GM21381 (cell line): Measurements from ENCODE around the gene NAT9.

ENCODE experiments used
- ATAC-seq: cut with Tn5 transposase; IDR thresholded peaks from one replicate; pipeline ENCODE4 v1.9.1; 2021; ENCODE audit warnings: mild to moderate bottlenecking, moderate library complexity; ENCODE audit not compliant: unreplicated experiment

The NAT9 gene

DNA sequence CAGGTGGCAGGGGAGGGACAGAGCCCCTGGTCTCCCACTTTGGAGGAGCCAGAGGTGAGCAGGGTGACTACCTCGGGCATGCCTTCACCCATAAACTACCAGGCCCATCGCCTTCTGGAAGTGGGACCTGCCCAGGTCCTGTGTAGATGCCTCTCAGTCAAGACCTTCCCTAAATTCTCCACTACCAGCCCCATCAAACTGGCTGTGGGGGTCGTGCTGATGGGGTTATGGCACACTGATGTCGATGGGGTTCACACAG is 44.9 kb downstream of the NAT9 start:
- no peak for ATAC-seq

DNA sequence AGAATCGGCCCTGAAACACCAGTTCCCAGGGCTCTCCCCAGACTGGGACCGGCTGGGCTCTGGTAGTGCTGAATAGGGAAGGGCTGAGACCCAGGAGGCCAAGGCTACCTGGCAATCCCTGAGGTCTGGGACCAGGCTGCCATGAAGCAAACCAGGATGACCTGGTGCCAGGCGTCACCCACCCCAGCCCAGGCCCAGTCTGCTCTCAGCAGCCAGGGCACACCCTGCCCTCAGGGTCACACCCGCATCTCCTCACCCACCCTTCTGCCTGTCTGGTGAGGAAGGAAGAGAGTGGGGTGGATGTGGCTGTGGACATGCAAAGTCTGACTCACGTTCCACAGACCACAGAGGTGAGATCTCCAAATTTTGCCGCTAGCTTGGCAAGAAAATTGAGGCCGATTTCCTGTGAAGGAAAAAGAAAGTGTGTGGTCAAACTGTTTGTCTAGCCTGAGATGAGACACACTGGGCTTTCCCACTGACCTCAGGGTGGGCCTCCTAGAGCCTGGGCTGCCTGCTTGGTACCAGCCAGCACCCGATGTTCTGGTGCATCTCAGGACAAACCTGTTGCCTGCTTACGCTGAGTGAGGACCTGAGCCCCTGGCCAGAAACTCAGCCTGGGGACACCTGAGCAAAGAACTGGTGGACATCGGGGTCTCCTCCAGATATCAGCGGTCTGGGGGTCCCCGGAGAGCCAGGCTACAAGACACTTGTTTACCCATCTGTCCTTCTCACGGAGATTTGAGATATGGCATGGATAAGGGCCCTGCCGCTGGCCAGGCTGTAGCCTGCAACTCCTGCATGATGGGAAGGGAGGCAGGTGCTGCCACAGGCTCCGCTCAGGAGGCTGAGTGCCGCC is 45.4 kb downstream of the NAT9 start:
- no peak for ATAC-seq

DNA sequence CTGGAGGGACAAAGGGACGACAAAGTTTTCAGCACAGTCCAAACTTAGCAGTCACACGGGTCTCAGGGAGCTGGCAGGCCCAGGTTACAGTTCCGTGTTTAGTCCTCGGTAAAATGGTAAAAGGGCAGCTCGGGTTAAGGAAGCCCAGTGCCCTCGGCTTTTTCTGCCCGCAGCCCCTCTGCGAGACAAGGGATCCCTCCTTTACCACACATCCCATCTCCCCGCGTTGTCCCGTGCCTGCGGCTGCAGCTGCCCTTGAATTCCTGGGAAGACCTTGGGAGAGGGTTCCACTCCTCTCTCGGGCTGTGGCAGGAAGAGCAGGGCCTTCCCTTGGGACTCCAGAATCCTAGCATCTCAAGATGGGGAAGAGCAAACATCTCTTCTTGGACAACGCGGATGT is 46.3 kb downstream of the NAT9 start:
- no peak for ATAC-seq

DNA sequence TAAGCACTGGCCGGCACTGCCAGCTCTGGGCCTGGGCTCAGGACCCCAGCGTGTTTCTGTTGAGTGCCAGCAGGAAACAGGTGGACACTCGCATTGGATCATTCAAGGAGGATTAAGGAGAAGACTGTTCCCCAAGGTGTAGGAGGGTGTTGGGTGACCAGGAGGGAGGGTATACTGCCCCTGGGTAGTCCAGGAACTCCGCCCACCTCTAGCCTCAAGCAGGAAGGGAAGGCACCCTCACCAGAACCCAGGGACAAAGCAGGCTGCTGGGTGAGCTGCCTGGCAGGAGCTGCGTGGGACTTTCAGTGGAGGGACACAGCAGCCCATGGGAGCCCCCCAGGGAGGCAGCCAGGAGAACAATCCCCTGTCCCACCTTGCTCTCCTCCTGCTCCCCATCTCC is 46.8 kb downstream of the NAT9 start:
- ATAC-seq: no peak

DNA sequence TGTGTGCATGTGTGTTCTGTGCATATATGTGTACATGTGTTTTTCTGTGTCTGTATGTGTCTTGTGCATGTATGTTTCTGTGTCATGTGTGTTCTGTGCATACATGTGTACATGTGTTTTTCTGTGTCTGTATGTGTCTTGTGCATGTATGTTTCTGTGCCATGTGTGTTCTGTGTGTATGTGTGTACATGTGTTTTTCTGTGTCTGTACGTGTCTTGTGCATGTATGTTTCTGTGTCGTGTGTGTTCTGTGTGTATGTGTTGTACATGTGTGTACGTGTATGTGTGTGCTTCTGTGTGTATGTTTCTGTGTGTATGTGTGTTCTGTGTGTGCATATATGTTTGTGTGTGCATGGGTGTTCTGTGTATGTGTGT is 47.5 kb downstream of the NAT9 start:
- no peak for ATAC-seq

DNA sequence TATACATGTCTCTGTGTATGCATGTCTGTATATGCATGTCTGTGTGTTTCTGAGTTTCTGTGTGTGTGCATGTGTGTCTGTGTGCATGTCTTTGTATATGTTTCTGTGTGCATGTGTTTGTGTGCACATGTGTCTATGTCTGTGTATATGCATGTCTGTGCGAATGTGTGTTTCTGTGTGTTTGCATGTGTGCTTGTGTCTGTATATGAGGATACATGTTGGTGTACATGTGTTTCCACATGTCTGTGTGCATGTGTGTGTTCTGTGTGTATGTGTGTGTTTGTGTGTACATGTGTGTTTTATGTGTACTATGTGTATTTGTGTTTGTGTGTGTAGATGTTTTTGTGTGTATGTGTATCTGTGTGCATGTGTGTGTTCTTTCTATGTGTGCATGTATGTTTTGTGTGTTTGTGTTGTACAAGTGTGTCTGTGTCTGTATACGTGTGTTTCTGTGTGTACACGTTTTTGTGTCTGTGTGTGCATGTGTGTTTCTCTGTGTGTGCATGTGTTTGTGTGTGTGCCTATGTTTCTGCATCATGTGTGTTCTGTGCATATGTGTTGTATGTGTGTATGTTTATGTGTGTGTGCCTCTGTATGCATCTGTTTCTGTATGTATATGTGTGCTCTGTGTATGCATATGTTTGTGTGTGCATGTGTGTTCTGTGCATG is 48.0 kb downstream of the NAT9 start:
- ATAC-seq: no peak

DNA sequence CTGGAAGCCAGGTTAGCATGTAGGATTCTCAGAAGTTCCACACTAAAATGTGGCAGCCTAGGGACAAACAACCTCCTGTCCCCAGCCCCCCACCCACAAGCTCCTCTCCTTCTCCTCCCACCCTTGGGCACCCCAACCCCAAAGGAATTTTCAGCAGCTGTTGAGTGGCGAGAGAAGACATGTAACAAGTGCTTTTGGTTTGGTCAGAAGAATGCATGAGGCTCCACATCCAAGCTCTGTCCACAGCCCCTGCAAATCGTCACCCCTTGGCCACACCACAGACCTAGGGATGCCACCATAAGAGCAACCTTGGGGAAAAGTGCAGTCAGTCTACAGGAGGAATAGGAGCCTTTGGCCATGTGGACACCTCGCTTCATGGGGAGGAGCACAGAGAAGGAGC is 51.0 kb downstream of the NAT9 start:
- no peak for ATAC-seq

DNA sequence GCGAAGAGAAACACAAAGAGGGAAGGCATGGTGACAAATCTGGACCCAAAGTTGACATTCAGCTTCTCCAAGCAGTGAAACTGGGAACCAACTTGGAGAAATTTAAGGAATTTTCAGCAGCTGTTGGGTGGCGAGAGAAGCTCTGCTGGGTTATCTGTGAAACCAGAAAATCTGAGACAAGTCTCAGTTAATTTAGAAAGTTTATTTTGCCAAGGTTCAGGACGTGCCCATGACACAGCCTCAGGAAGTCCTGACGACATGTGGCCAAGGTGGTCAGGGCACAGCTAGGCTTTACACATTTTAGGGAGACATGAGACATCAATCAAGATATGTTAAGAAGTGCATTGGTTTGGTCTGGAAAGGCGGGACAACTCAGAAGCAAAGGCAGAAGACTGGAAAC is 52.3 kb downstream of the NAT9 start:
- no peak for ATAC-seq

DNA sequence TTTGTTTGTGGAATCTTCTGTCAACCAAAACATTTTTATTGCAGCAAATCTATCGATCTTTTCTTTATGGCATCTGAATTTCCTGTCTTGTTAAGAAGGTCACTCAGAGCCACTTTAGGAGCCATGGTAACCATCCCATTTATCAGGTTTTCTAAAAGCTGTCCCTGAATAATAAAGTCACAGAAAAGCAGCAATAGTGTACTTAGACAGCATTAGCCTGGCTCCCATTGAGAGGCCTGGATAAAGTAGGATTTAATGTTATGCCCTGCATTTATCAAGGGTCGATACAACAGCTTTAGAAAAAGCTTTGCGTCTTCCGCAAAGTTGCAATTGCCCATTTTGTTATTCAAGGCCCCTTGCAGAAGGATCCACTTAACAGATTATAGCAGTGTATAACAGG is 53.4 kb downstream of the NAT9 start:
- no peak for ATAC-seq
